ENCODE data around the gene SERPINB2. TPM values are rescaled to one million over a fixed set of nuclear protein-coding genes. Genes with fewer than 3 reads are reported as not detected.

SERPINB2 gene
- total and polyA plus RNA-seq, 10 of the 15 experiments (the other 5 are each of a cell fraction or from before 2014, with no cell fraction given), result 9.6 to 25.3 (median 14.0) TPM

- BruUV-seq (replicated peaks), result no TSS peak
Measured at GRCh38 chr18:63906056-63906455, 18.6 kb downstream of the SERPINB2 start.

More at GRCh38 chr18:63906056-63906455, 18.6 kb downstream of the SERPINB2 start:
- Histone ChIP-seq H3K4me1 (ENCODE audit: control insufficient read depth, insufficient read depth, low read length) (peaks cover 4% of the 10 kb centered on the region; the same call in 1 of the 2 replicates), H3K9ac (ENCODE audit: control insufficient read depth, insufficient read depth, low read length) (no peak overlapping the region), H3K79me2 (ENCODE audit: control insufficient read depth, insufficient read depth, low read length) (no peaks in the 10 kb centered on the region), H2AFZ (ENCODE audit: control insufficient read depth, low read depth, low read length) (no peak overlapping the region; the same call in 1 of the 2 replicates), H4K20me1 (ENCODE audit: control insufficient read depth, insufficient read depth) (no peaks in the 10 kb centered on the region), H3K4me2 (ENCODE audit: control insufficient read depth, insufficient read depth) (no peak overlapping the region), H3K27ac (ENCODE audit: control insufficient read depth, insufficient read depth) (no peak overlapping the region), H3K4me3 (no peak overlapping the region), H3K27me3 (replicated peaks in 1 of 2; ENCODE audit: control insufficient read depth in 2 of 2, insufficient read depth in 2 of 2, low read length in 1 of 2) (no peaks in the 10 kb centered on the region), H3K9me3 (replicated peaks; ENCODE audit: control insufficient read depth, insufficient read depth, low read length) (no peaks in the 10 kb centered on the region; the same call in 2 of the 3 replicates), H3K36me3 (ENCODE audit: control insufficient read depth in 2 of 2, insufficient read depth in 2 of 2, low read length in 1 of 2) (no peaks in the 10 kb centered on the region)
- FAIRE-seq, result no peak
- DNase-seq (ENCODE audit: low read depth, low spot score), result no peak
- SMC1A ChIA-PET (ENCODE audit: uncharacterized antibody, unreplicated experiment), result interaction anchor here (1.1 to 3.4 kb wide), 3 partner anchors 10 to 30 kb away, joined by 3 to 22 read pairs (median 6); no protein-coding TSS in a partner anchor
- POLR2A ChIA-PET, result no interaction called here
- RAD21 ChIA-PET (ENCODE audit: unreplicated experiment), result interaction anchor here (1.5 to 3.1 kb wide), 2 partner anchors 12 to 31 kb away, joined by 4 to 16 read pairs; no protein-coding TSS in a partner anchor
- in situ Hi-C loops (cut with MboI), result no loop called here
- WGBS (ENCODE audit: insufficient coverage, insufficient replicate concordance, low lambda C conversion rate, missing lambda C conversion rate), result 100% methylated on average over 1 of the region's 1 CpG
- ATAC-seq, result no peak
- TF ChIP-seq CBX5 (IDR thresholded peaks at IDR 0.05; ENCODE audit: low read depth), result no peak
- no peak for TF ChIP-seq CBX3 (IDR thresholded peaks at IDR 0.05; ENCODE audit: borderline replicate concordance, low read depth)
- no peak for TF ChIP-seq MEF2A (IDR thresholded peaks at IDR 0.05; ENCODE audit: insufficient read depth, low read depth, low read length)
- no peak for TF ChIP-seq ZNF687 (IDR thresholded peaks at IDR 0.05)
- no peak for TF ChIP-seq JUNB (IDR thresholded peaks at IDR 0.05)
- no peak for TF ChIP-seq CREB1 (IDR thresholded peaks at IDR 0.05; ENCODE audit: low read depth)
- TF ChIP-seq SREBF2 (IDR thresholded peaks at IDR 0.05; ENCODE audit: low read length), result no peak
- TF ChIP-seq, protein P1, sequence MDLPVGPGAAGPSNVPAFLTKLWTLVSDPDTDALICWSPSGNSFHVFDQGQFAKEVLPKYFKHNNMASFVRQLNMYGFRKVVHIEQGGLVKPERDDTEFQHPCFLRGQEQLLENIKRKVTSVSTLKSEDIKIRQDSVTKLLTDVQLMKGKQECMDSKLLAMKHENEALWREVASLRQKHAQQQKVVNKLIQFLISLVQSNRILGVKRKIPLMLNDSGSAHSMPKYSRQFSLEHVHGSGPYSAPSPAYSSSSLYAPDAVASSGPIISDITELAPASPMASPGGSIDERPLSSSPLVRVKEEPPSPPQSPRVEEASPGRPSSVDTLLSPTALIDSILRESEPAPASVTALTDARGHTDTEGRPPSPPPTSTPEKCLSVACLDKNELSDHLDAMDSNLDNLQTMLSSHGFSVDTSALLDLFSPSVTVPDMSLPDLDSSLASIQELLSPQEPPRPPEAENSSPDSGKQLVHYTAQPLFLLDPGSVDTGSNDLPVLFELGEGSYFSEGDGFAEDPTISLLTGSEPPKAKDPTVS (IDR thresholded peaks at IDR 0.05; ENCODE audit: low read depth, low read length), result no peak
- no peak for TF ChIP-seq ZNF274 (IDR thresholded peaks at IDR 0.05; ENCODE audit: insufficient read depth, insufficient read length)
- no peak for TF ChIP-seq MTA2 (IDR thresholded peaks at IDR 0.05; ENCODE audit: low read depth)
- TF ChIP-seq CEBPZ (IDR thresholded peaks at IDR 0.05; ENCODE audit: low read depth, low read length), result no peak
- TF ChIP-seq ZBTB4 (CRISPR knock-in tag; IDR thresholded peaks at IDR 0.05), result no peak
- CTCF ChIA-PET, result interaction anchor here (1.0 to 5.4 kb wide), 5 partner anchors 12 to 58 kb away, joined by 5 to 47 read pairs (median 8); no protein-coding TSS in a partner anchor
- intact Hi-C loops (cut with micrococcal nuclease; ENCODE audit: unreplicated experiment), result no loop called here

Measured in GM12878 (cell line).